Measurements from ENCODE around the gene ZNF25. TPM values are rescaled to one million over a fixed set of nuclear protein-coding genes. Genes with fewer than 3 reads are reported as not detected.

The ZNF25 gene
- total RNA-seq, 1 experiment from 2014 or later = 0.44 TPM

- Mint-ChIP-seq H3K4me3 (peak within 1 kb of the TSS; percentile 93), H3K9me3 (peaks cover 22% of the 10 kb centered on the region), H3K36me3 (peaks cover 30% of the 10 kb centered on the region), H3K27ac (peak within 1 kb of the TSS; percentile 98), H3K27me3 (ENCODE audit: low read depth) (peaks cover 13% of the 10 kb centered on the region), H3K4me1 (peaks cover 7% of the 10 kb centered on the region)
- ATAC-seq = peak; percentile 94
- ChIA-PET POLR2A (interaction anchor here (1.3 kb wide), 1 partner anchor 34 kb away, joined by 4 read pairs; the partner anchor contains the start of gene ZNF25), CTCF (interaction anchor here (1.4 kb wide), 1 partner anchor 34 kb away, joined by 9 read pairs; the partner anchor contains the start of gene ZNF25)
- peak; percentile 83 for DNase-seq (ENCODE audit: low spot score)
- TF ChIP-seq MYBL2 (CRISPR knock-in tag; IDR thresholded peaks at IDR 0.05) = 0 out of 2 replicates have a peak, but pooled peaks have one; percentile 6
- peak; percentile 30; the same call in 1 of the 2 replicates for TF ChIP-seq NFYB (CRISPR knock-in tag; conservative IDR thresholded peaks at IDR 0.05; ENCODE audit: low read depth)
- no peak for TF ChIP-seq HMGXB4 (CRISPR knock-in tag; IDR thresholded peaks at IDR 0.05)
- no peak for TF ChIP-seq ZNF423 (CRISPR knock-in tag; IDR thresholded peaks at IDR 0.05)
- no peak for TF ChIP-seq MAX (CRISPR knock-in tag; IDR thresholded peaks at IDR 0.05)
- no peak for TF ChIP-seq ZSCAN18 (CRISPR knock-in tag; IDR thresholded peaks at IDR 0.05)
- TF ChIP-seq SOX15 (CRISPR knock-in tag; IDR thresholded peaks at IDR 0.05) = no peak
- TF ChIP-seq NR2C2 (CRISPR knock-in tag; IDR thresholded peaks at IDR 0.05) = no peak
- TF ChIP-seq KAT7 (CRISPR knock-in tag; IDR thresholded peaks at IDR 0.05; ENCODE audit: borderline replicate concordance) = no peak
- no peak; the same call in 1 of the 2 replicates for TF ChIP-seq FOXK1 (CRISPR knock-in tag; IDR thresholded peaks at IDR 0.05)
- no peak for TF ChIP-seq ATF3 (CRISPR knock-in tag; conservative IDR thresholded peaks at IDR 0.05)
- no peak for TF ChIP-seq RORB (CRISPR knock-in tag; IDR thresholded peaks at IDR 0.05)
- no peak for TF ChIP-seq ZNF396 (CRISPR knock-in tag; IDR thresholded peaks at IDR 0.05; ENCODE audit: borderline replicate concordance)
- peak; percentile 44; the same call in 1 of the 2 replicates for TF ChIP-seq SP1 (CRISPR knock-in tag; conservative IDR thresholded peaks at IDR 0.05)
- TF ChIP-seq E2F1 (CRISPR knock-in tag; IDR thresholded peaks at IDR 0.05) = no peak
- no peak for TF ChIP-seq JUN (CRISPR knock-in tag; IDR thresholded peaks at IDR 0.05)
Measured at GRCh38 chr10:38010119-38010903, 33.9 kb upstream of the ZNF25 start, which contains the start of gene ZNF33A. ZNF33A (plus strand) TSS chr10:38010675; CDS start chr10:38012342, 1,667 bp downstream.

GRCh38 chr10:38007991-38008390, 31.5 kb upstream of the ZNF25 start:
- H3K27me3 Mint-ChIP-seq (ENCODE audit: low read depth) = peaks cover 16% of the 10 kb centered on the region
- DNase-seq (ENCODE audit: low spot score) (no peak), ATAC-seq (no peak)
- POLR2A ChIA-PET = no interaction called here
- CTCF ChIA-PET = no interaction called here
- H3K9me3 Mint-ChIP-seq = peaks cover 35% of the 10 kb centered on the region
- no peak overlapping the region for H3K4me3 Mint-ChIP-seq
- no peak overlapping the region for H3K27ac Mint-ChIP-seq
- TF ChIP-seq USF1 (CRISPR knock-in tag; IDR thresholded peaks at IDR 0.05) (no peak), RORB (CRISPR knock-in tag; IDR thresholded peaks at IDR 0.05) (no peak), ZSCAN18 (CRISPR knock-in tag; IDR thresholded peaks at IDR 0.05) (no peak), IRF1 (CRISPR knock-in tag; IDR thresholded peaks at IDR 0.05) (no peak), IRF2 (CRISPR knock-in tag; IDR thresholded peaks at IDR 0.05; ENCODE audit: borderline replicate concordance, low read depth) (no peak), ZNF671 (CRISPR knock-in tag; IDR thresholded peaks at IDR 0.05) (no peak), ELF4 (CRISPR knock-in tag; IDR thresholded peaks at IDR 0.05; ENCODE audit: low read depth) (no peak), NR1H2 (CRISPR knock-in tag; IDR thresholded peaks at IDR 0.05) (no peak), CBFB (CRISPR knock-in tag; IDR thresholded peaks at IDR 0.05; ENCODE audit: low read depth) (no peak), ZNF263 (CRISPR knock-in tag; IDR thresholded peaks at IDR 0.05; ENCODE audit: low read depth) (no peak), ERG (CRISPR knock-in tag; IDR thresholded peaks at IDR 0.05) (no peak), MYBL2 (CRISPR knock-in tag; IDR thresholded peaks at IDR 0.05) (no peak)
- peaks cover 21% of the 10 kb centered on the region for H3K36me3 Mint-ChIP-seq
- peaks cover 7% of the 10 kb centered on the region for H3K4me1 Mint-ChIP-seq
